Epithelial cell of proximal tubule (primary cell): ENCODE results near the gene PRKCE. TPM values are rescaled to one million over a fixed set of nuclear protein-coding genes. Genes with fewer than 3 reads are reported as not detected.

Experiments used
- DNase-seq: peaks from one replicate; pipeline ENCODE4 v3.0.0-alpha.2; 2011; ENCODE audit warnings: low read depth
- H3K4me3 ChIP-seq: 2 replicates; pipeline ENCODE4 v1.5.1; 2011; ENCODE audit warnings: low read depth, mild to moderate bottlenecking, low read length
- total RNA-seq: library from RNA; depleted of rRNA; stranded (reverse); fragments of >200 nt; gene quantifications from 2 replicates; pipeline ENCODE4 v1.2.3, GENCODE V29; 2015
- TF ChIP-seq, protein P1 (sequence below): conservative IDR thresholded peaks from 2 replicates; pipeline ENCODE4 v1.5.1; 2012; ENCODE audit warnings: low read depth, mild to moderate bottlenecking, low read length

The PRKCE gene
- total RNA-seq, 1 donor from 2014 or later = 2.5 TPM

DNA sequence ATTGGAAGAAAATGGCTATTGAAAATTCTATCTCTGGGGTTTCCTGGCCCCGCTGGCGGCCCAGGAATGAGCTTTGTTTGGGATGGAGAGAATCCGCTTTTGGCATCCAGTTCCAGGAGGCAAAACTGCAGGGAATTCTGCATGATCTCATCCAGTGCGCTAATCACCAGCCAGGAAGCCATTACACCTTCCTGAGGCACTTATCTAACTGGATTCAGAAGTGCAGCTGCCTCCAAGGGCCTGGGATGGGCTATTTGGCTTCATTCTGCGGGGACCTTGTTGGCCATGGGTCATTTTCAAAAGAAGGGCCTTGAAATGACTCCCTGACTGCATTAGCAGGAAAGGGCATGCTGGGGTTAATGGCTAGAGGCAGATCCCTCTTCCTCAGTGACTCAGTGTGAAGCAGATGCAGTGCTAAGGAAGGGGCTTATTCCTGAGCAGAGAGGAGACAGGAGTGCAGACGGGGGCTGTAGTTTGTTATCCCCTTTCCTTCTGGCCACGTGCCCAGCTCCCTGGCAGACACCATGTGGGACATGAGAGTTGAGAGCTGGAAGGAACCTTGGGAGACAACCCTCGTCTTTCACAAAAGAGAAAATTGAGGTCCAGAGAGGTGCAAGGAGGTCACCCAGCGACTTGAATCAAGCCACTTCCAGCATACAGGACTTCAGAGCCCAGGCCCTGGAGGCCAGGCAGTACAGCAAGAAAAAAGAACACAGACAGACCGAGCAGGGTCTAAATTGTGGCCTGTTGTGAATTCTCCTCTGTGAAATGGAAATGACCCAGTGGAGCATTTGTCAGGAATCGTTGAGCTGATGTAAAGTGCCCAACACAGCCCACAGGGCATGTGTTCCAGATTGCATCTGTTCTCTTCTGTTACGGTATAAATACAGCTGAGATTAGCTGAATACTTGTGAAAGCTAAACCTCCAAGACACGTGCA, 161.8 kb downstream of the PRKCE start:
- TF ChIP-seq, protein P1, sequence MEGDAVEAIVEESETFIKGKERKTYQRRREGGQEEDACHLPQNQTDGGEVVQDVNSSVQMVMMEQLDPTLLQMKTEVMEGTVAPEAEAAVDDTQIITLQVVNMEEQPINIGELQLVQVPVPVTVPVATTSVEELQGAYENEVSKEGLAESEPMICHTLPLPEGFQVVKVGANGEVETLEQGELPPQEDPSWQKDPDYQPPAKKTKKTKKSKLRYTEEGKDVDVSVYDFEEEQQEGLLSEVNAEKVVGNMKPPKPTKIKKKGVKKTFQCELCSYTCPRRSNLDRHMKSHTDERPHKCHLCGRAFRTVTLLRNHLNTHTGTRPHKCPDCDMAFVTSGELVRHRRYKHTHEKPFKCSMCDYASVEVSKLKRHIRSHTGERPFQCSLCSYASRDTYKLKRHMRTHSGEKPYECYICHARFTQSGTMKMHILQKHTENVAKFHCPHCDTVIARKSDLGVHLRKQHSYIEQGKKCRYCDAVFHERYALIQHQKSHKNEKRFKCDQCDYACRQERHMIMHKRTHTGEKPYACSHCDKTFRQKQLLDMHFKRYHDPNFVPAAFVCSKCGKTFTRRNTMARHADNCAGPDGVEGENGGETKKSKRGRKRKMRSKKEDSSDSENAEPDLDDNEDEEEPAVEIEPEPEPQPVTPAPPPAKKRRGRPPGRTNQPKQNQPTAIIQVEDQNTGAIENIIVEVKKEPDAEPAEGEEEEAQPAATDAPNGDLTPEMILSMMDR = no peak
- DNase-seq = no peak
- H3K4me3 ChIP-seq = no peak overlapping the region

DNA sequence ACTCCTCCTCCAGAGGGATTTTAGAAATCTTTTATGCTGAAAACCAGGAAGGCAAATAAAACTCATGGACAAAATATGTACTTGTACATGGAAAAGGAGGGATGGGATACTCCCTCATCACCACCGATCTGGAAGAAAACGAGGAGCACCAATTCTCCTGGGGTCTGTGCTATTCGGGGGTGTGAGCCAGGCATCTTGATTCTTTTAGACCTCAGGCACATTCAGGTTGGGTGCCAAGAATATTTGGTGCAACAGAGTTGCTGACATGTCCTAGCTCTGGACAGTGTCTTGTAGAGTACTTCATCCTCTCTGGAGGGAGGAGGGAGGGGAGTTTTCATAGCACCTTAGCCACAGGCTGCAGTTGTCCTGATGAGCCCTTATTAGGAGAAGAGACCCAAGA, 163.0 kb downstream of the PRKCE start:
- DNase-seq = no peak
- TF ChIP-seq, protein P1 = no peak
- H3K4me3 ChIP-seq = no peak overlapping the region

DNA sequence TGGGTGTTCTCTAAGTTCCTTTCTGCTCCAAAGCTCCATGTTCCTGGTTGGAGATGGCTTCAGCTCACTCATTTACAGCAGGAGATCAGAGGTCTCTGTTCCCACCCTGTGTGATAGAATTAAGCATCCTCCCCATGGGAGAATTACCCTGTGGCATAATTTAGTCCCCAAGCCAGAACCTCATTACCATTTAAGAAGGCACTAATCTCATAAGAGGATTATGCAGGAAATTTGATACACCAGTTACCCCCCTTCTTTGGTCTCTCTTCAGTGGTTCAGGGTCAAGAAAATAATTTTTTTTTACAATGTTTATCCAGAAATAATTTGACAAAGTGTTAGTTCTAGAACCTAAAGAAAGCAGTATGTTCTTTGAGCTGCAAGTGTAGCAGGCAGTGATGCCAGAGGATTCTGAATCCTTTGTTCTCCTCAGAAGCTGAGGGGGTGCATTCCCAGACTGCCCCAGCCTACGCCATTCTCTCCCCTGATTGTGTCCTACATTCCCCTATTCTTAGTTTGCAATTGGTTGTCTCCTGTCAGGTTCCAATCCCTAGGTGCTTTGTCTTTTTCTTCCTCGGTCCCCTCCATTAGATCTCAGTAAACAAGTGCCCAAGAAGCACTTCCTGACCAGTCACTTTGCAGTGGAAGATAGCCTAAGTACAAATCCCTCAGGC, 163.6 kb downstream of the PRKCE start:
- TF ChIP-seq, protein P1 = no peak
- no peak for DNase-seq
- no peak overlapping the region for H3K4me3 ChIP-seq

DNA sequence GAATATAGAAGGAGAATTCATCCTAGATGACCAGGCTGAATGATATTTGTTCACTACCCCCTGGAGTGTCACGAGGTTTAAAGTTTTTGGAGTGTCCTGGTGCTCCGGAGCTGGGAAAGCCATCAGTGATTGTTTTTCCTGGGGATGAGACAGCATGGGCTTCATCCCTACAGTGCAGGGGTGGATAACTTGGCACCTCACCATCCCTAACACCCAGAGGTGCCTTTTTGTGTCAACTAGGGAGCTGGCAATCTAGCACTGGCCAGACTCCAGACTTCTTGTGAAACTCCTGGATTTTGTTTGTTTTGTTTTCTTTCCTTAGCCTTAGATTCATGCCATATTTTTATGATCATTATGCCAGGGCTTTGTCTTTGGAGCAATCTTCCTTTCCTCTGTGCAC, 164.8 kb downstream of the PRKCE start:
- TF ChIP-seq, protein P1 = no peak
- no peak for DNase-seq
- no peak overlapping the region for H3K4me3 ChIP-seq

DNA sequence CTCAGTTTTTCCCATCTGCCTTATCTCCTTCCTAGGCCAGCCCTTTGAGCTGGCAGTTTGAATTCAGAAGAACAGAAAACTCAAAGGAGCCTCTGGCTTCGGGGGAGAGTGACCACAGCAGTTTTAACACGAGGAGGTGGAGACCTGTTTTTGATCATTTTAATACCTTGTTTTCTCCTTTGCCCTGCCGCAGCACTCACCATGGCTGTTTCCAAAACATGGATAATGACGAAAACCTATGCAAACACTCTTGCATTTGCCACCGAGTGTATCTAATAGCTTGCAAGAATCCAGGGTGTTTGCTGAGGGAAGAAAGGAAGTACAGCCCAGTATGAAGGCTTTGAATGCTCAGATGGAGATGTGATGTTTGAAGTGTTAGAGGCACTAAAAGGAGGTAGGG, 167.1 kb downstream of the PRKCE start:
- no peak overlapping the region for H3K4me3 ChIP-seq
- DNase-seq = no peak
- TF ChIP-seq, protein P1 = no peak

DNA sequence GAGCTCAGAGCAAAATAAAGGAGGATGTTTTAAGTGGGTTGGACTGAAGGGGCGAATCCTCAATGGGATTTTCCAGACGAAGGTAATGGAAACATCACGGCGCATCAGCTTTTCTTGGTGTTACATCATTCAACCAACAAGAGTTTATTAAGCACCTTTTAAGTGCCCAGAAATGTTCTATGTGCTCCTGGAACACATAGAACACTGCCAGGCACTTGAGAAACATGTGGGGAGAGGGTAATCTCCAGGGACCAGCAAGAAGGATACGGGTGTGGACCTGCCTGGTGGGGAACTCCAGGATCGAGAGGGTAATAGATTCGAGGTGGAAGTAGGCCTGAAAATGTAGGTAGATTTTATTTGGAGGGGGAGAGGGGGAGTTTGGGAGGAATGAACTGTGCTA, 168.6 kb downstream of the PRKCE start:
- no peak overlapping the region for H3K4me3 ChIP-seq
- TF ChIP-seq, protein P1 = no peak
- no peak for DNase-seq
